Regular cardiac myocyte (primary cell): ENCODE measurements around the gene GPR6. TPM values are rescaled to one million over a fixed set of nuclear protein-coding genes. Genes with fewer than 3 reads are reported as not detected.

Experiments
- total RNA-seq: library from RNA; depleted of rRNA; stranded (reverse); fragments of >200 nt; gene quantifications from 2 replicates; pipeline ENCODE4 v1.2.3, GENCODE V29; 2014

The GPR6 gene
- total RNA-seq, result not detected in 2 replicates

GRCh38 chr6:109978174-109979032, at the start of gene GPR6:
Gene GPR6, plus strand, starts transcription at chr6:109978311. Its CDS starts 802 bp downstream, at chr6:109979113.

Other genes starting within 250 kb of the GPR6 start
- 4.2 and 6.5 TPM in 2 replicates for gene WASF1, start 201.4 kb downstream of the GPR6 start, total RNA-seq
- 23.6 and 28.2 TPM in 2 replicates for gene CDC40, start 202.1 kb downstream of the GPR6 start, total RNA-seq